ENCODE results near the gene PPIL3.

The PPIL3 gene

DNA sequence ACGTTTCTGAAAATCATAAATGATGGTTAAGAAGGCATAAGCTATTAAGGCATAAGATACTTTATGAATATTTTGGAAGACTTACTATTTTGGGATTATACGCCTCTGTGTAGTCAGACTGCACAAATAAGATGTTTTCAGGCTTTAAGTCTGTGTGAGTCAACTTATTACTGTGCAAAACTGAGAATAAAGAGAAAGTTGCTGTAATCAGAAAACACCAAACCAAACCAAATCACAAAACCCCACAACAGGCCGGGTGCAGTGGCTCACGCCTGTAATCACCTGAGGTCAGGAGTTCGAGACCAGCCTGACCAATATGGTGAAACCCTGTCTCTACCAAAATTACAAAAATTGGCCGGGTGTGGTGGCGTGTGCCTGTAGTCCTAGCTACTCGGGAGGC lies 32.1 kb downstream of the PPIL3 start:
- TF ChIP-seq, protein P1, sequence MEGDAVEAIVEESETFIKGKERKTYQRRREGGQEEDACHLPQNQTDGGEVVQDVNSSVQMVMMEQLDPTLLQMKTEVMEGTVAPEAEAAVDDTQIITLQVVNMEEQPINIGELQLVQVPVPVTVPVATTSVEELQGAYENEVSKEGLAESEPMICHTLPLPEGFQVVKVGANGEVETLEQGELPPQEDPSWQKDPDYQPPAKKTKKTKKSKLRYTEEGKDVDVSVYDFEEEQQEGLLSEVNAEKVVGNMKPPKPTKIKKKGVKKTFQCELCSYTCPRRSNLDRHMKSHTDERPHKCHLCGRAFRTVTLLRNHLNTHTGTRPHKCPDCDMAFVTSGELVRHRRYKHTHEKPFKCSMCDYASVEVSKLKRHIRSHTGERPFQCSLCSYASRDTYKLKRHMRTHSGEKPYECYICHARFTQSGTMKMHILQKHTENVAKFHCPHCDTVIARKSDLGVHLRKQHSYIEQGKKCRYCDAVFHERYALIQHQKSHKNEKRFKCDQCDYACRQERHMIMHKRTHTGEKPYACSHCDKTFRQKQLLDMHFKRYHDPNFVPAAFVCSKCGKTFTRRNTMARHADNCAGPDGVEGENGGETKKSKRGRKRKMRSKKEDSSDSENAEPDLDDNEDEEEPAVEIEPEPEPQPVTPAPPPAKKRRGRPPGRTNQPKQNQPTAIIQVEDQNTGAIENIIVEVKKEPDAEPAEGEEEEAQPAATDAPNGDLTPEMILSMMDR (conservative IDR thresholded peaks at IDR 0.05), result no peak
- H3K27ac ChIP-seq, result no peak overlapping the region

DNA sequence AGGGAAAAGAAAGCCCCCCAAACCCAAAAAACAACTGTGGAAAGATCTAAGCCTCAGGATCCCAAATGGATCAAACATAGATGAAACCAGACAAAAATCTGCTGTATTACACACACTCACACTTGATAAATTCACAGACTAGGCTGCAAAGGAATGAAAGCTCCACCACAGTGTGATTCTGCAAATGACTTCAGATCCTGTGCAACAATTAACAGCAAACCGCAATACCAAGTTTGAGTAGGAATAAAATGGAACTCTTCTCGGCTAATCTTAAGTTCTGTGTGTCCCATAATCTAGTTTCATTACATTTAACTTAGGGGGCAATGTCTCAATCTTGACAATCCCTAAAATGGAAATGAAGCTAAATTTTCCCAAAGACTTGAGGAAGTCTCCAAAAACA lies 36.3 kb downstream of the PPIL3 start:
- no peak overlapping the region for H3K27ac ChIP-seq
- TF ChIP-seq, protein P1 (conservative IDR thresholded peaks at IDR 0.05), result no peak

DNA sequence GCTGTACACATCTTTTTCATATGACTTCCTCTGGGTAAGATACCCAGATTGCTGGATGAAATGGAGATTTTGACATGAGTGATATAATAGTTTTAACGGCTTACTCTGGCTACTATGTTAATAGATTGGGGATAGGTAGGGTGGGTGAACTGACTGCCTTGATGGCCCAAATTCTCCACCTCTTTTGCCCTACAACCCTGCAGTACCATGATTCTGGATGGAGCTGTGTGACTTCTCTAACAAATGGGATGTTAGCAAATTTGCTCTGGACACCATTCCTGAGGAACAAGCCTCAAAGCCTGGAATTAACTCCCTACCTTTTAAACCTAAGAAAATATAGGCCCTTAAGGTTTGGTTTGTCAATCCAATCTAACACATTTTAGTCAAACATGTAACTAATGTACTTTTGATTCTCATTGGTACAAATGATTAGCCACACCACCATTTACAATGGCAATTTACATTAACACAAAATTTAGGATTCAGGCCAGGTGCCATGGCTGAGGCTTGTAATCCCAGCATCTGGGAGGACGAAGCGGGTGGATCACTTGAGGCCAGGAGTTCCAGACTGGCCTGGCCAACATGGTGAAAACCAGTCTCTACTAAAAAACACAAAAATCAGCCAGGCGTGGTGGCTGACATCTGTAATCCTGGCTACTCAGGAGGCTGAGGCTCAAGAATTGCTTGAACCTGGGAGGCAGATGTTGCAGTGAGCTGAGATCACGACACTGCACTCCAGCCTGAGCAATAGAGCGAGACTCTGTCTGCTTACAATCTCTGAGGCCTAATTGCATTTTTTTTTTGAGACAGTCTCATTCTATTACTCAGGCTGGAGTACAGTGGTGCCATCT lies 37.3 kb downstream of the PPIL3 start:
- H3K27ac ChIP-seq, result no peak overlapping the region
- TF ChIP-seq, protein P1 (conservative IDR thresholded peaks at IDR 0.05), result no peak

DNA sequence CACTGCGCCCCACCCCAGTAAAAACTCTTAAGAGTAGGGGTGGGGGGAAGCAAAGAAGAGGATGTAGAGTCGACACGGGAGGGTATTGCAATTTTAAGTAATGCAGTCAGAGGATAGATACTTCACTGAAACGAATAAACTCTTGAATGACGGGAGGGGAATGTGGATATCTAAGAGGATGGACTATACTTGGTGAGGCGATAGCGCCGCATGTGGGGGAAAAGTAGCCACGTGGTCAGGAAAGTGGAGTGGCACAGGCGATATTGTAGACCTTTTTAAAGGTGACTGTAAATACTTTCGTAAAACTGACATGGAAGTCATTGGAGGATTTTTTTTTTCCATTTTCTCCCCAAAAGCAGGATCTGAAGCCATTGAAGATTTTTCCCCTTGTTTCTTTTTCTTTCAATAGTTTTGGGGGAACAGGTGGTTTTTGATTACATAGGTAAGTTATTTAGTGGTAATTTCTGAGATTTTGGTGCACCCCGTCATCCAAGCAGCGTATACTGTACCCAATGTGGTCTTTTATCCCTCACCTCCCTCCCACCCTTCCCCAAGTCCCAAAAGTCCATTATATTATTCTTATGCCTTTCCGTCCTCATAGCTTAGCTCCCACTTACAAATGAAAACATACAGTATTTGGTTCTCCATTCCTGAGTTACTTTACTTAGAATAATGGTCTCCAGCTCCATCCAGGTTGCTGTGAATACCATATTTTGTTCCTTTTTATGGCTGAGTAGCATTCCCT lies 38.2 kb downstream of the PPIL3 start:
- H3K27ac ChIP-seq, result no peak overlapping the region
- TF ChIP-seq, protein P1 (conservative IDR thresholded peaks at IDR 0.05), result no peak

DNA sequence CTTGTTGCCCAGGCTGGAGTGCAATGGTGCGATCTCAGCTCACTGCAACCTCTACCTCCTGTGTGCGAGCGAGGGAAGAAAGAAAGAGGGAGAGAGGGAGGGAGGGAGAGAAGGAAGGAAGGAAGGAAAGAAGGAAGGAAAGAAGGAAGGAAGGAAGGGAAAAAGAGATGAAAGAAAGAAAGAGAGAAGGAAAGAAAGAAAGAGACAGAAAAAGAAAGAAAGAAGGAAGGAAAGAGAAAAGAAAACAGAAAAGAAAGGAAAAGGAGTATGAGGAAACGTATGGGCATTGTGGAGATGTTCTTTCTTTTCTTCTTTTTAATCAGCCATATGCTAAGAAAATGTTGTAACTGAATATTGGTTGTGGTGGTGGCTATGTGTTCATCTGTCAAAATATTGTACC lies 40.9 kb downstream of the PPIL3 start:
- TF ChIP-seq, protein P1 (conservative IDR thresholded peaks at IDR 0.05), result no peak
- H3K27ac ChIP-seq, result no peak overlapping the region

DNA sequence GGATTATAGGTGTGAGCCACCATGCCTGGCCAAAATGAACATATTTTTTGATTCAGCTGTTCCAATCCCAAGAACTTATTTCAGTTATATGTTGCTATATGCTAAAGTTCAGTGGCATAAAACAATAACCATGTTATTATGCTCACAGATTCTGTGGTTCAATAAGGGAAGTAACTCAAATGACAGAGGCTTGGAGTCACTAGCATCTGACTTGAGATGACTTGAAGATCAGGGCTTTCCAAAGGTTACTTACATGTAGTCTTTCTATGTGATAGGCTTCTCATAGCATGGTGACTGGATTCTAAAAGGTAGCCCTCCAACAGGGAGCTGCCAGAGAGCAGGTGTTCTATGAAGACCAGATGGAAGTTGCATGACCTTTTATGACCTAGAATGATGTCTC lies 41.6 kb downstream of the PPIL3 start:
- no peak overlapping the region for H3K27ac ChIP-seq
- TF ChIP-seq, protein P1 (conservative IDR thresholded peaks at IDR 0.05), result no peak

DNA sequence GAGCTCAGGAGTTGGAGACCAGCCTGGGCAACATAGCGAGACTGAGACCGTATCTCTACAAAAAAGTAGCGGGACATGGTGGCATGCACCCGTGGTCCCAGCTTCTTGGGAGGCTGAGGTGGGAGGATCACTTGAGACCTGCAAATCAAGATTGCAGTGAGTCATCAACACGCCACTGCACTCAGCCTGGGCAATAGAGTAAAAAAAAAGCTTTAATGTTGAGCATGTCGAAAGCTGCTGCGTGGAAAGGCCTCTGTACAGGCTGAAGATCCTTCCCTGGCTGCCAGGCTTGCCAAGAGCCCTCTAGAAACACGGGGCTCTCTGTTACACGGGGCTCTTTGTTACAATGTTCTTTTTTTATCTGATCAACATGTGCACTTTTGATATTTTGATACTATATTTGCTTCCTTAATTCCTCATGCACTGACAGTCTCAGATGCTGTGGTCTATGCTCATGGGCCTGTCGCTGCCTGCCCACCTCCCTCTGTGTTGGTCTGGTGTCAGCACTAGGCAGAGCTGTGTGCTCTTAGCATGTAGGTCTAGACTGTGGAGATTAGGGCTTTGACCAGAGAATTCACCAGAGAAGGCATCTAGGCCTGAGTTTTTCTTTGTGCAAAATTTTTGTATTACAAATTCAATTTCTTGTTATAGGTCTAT lies 43.1 kb downstream of the PPIL3 start:
- H3K27ac ChIP-seq, result no peak overlapping the region
- TF ChIP-seq, protein P1 (conservative IDR thresholded peaks at IDR 0.05), result no peak

Measured in VCaP (cell line).